ENCODE measurements around the gene ULK4.

The ULK4 gene

DNA sequence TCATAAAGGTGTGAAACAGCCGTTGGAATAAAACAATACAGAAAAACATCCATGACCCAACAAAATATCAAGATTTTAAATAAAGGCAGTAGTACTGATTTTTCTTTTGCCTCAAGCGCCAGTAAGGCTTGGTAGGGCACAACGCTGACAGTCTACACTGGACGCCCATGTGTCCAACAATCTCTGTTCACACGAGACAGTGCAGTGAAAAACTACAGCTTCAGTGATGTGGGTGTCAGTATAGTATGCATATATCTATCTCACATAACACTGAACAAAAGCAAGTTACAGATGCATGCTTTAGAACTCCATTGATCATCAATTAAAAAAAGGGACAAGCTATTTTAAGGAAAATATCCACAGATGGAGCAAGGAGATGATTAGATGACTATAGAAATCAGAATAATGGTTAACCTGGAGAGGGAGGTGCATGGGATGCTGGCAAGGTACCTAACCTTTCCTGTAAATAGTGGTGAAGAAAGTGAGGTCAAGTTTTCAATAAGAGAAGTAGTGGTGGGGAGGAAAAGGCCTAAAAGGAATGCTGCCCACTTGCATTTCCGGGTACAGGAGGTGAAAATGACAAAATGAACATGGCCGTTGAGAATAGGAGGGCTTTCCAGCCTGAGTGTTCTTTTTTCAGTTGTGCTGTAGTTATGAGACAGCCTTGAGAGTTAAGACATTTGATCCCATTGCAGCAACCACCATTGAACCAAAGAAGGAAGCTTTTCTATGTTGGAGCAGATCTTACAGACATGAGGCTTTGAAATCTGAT, 719.9 kb downstream of the ULK4 start:
- no peaks in the 10 kb centered on the region for H3K4me1 ChIP-seq (ENCODE audit: control insufficient read depth, insufficient read depth, low read length)
- TF ChIP-seq ZNF843 (tag by site-specific recombination; IDR thresholded peaks at IDR 0.05) (no peak), ZNF560 (tag by site-specific recombination; IDR thresholded peaks at IDR 0.05; ENCODE audit: borderline replicate concordance) (no peak), HOXA7 (CRISPR knock-in tag; IDR thresholded peaks at IDR 0.05; ENCODE audit: borderline replicate concordance) (no peak), ZNF138 (tag by site-specific recombination; IDR thresholded peaks at IDR 0.05; ENCODE audit: borderline replicate concordance) (no peak), ZNF404 (tag by site-specific recombination; IDR thresholded peaks at IDR 0.05) (no peak)
- TF ChIP-seq, protein P1, sequence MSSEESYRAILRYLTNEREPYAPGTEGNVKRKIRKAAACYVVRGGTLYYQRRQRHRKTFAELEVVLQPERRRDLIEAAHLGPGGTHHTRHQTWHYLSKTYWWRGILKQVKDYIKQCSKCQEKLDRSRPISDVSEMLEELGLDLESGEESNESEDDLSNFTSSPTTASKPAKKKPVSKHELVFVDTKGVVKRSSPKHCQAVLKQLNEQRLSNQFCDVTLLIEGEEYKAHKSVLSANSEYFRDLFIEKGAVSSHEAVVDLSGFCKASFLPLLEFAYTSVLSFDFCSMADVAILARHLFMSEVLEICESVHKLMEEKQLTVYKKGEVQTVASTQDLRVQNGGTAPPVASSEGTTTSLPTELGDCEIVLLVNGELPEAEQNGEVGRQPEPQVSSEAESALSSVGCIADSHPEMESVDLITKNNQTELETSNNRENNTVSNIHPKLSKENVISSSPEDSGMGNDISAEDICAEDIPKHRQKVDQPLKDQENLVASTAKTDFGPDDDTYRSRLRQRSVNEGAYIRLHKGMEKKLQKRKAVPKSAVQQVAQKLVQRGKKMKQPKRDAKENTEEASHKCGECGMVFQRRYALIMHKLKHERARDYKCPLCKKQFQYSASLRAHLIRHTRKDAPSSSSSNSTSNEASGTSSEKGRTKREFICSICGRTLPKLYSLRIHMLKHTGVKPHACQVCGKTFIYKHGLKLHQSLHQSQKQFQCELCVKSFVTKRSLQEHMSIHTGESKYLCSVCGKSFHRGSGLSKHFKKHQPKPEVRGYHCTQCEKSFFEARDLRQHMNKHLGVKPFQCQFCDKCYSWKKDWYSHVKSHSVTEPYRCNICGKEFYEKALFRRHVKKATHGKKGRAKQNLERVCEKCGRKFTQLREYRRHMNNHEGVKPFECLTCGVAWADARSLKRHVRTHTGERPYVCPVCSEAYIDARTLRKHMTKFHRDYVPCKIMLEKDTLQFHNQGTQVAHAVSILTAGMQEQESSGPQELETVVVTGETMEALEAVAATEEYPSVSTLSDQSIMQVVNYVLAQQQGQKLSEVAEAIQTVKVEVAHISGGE (tag by site-specific recombination; conservative IDR thresholded peaks at IDR 0.05; ENCODE audit: low read depth) = no peak
- H3K9me3 ChIP-seq (ENCODE audit: control insufficient read depth, insufficient read depth, low read depth, low read length) = no peaks in the 10 kb centered on the region
- CTCF ChIA-PET = interaction anchor here (0.6 kb wide), 2 partner anchors 293 to 592 kb away, joined by 3 read pairs; no protein-coding TSS in a partner anchor
- POLR2A ChIA-PET = interaction anchor here (1.3 kb wide), 1 partner anchor 43 kb away, joined by 3 read pairs; the partner anchor contains the start of gene CTNNB1
- H3K4me3 ChIP-seq (ENCODE audit: low read depth, low read length) = no peak overlapping the region
- no peak overlapping the region for H3K27ac ChIP-seq (ENCODE audit: extremely low read depth, low read depth, low read length)
- H3K36me3 ChIP-seq (ENCODE audit: control insufficient read depth in 2 of 2, insufficient read depth in 1 of 2, low read length in 2 of 2) = peaks cover 10 to 58% of the 10 kb centered on the region in 2 experiments; a peak in 2 of 3 replicates

DNA sequence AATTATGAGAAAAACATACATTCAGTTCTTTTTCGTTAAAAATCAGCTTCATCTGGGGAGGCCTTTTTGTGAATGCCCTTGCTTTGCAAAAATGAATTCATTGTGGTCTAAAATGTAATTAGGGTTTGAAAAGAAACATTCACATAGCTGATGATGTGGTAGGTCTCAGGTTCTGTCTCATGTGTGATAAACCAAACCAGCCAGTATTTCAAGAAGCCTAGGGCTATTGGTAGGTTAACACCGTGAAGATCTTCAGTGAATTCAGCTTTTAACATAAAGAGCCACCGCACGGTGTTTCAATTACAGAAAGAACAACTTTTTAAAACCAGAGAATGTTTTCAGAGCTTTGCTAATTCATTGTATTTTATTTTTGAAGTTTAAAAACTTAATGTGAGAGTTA, 720.7 kb downstream of the ULK4 start:
- ChIA-PET POLR2A (interaction anchor here (1.3 kb wide), 1 partner anchor 42 kb away, joined by 3 read pairs; the partner anchor contains the start of gene CTNNB1), CTCF (interaction anchor here (0.8 kb wide), 1 partner anchor 459 kb away, joined by 4 read pairs; no protein-coding TSS in a partner anchor)

More for the DNA sequence above, 720.7 kb downstream of the ULK4 start:
- Histone ChIP-seq H3K4me3 (ENCODE audit: low read depth, low read length) (no peak overlapping the region), H3K27ac (ENCODE audit: extremely low read depth, low read depth, low read length) (no peak overlapping the region), H3K36me3 (ENCODE audit: control insufficient read depth in 2 of 2, insufficient read depth in 1 of 2, low read length in 2 of 2) (peaks cover 10 to 66% of the 10 kb centered on the region in 2 experiments; a peak in 2 of 3 replicates), H3K4me1 (ENCODE audit: control insufficient read depth, insufficient read depth, low read length) (no peaks in the 10 kb centered on the region), H3K9me3 (ENCODE audit: control insufficient read depth, insufficient read depth, low read depth, low read length) (no peaks in the 10 kb centered on the region)
- TF ChIP-seq SP3 (tag by site-specific recombination; IDR thresholded peaks at IDR 0.05) (no peak), ZNF10 (tag by site-specific recombination; IDR thresholded peaks at IDR 0.05) (no peak), ZNF302 (tag by site-specific recombination; IDR thresholded peaks at IDR 0.05; ENCODE audit: low read depth) (no peak), OSR2 (tag by site-specific recombination; IDR thresholded peaks at IDR 0.05) (no peak), ZNF426 (tag by site-specific recombination; IDR thresholded peaks at IDR 0.05) (no peak), EGR2 (tag by site-specific recombination; IDR thresholded peaks at IDR 0.05; ENCODE audit: low read depth) (no peak), SETDB1 (IDR thresholded peaks at IDR 0.05; ENCODE audit: insufficient read length, low read length) (no peak), RBAK (tag by site-specific recombination; IDR thresholded peaks at IDR 0.05) (no peak), ZNF335 (tag by site-specific recombination; conservative IDR thresholded peaks at IDR 0.05) (no peak), ZNF394 (tag by site-specific recombination; IDR thresholded peaks at IDR 0.05; ENCODE audit: borderline replicate concordance) (no peak), ZNF76 (tag by site-specific recombination; IDR thresholded peaks at IDR 0.05; ENCODE audit: borderline replicate concordance, low read depth) (no peak)
- TF ChIP-seq, protein P2, sequence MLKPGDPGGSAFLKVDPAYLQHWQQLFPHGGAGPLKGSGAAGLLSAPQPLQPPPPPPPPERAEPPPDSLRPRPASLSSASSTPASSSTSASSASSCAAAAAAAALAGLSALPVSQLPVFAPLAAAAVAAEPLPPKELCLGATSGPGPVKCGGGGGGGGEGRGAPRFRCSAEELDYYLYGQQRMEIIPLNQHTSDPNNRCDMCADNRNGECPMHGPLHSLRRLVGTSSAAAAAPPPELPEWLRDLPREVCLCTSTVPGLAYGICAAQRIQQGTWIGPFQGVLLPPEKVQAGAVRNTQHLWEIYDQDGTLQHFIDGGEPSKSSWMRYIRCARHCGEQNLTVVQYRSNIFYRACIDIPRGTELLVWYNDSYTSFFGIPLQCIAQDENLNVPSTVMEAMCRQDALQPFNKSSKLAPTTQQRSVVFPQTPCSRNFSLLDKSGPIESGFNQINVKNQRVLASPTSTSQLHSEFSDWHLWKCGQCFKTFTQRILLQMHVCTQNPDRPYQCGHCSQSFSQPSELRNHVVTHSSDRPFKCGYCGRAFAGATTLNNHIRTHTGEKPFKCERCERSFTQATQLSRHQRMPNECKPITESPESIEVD (tag by site-specific recombination; IDR thresholded peaks at IDR 0.05) = no peak
- TF ChIP-seq, protein P3, sequence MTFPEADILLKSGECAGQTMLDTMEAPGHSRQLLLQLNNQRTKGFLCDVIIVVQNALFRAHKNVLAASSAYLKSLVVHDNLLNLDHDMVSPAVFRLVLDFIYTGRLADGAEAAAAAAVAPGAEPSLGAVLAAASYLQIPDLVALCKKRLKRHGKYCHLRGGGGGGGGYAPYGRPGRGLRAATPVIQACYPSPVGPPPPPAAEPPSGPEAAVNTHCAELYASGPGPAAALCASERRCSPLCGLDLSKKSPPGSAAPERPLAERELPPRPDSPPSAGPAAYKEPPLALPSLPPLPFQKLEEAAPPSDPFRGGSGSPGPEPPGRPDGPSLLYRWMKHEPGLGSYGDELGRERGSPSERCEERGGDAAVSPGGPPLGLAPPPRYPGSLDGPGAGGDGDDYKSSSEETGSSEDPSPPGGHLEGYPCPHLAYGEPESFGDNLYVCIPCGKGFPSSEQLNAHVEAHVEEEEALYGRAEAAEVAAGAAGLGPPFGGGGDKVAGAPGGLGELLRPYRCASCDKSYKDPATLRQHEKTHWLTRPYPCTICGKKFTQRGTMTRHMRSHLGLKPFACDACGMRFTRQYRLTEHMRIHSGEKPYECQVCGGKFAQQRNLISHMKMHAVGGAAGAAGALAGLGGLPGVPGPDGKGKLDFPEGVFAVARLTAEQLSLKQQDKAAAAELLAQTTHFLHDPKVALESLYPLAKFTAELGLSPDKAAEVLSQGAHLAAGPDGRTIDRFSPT (tag by site-specific recombination; IDR thresholded peaks at IDR 0.05) = no peak
- TF ChIP-seq, protein P4, sequence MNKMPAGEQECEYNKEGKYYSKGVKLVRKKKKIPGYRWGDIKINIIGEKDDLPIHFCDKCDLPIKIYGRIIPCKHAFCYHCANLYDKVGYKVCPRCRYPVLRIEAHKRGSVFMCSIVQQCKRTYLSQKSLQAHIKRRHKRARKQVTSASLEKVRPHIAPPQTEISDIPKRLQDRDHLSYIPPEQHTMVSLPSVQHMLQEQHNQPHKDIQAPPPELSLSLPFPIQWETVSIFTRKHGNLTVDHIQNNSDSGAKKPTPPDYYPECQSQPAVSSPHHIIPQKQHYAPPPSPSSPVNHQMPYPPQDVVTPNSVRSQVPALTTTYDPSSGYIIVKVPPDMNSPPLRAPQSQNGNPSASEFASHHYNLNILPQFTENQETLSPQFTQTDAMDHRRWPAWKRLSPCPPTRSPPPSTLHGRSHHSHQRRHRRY (tag by site-specific recombination; IDR thresholded peaks at IDR 0.05) = no peak
- TF ChIP-seq, protein P5, sequence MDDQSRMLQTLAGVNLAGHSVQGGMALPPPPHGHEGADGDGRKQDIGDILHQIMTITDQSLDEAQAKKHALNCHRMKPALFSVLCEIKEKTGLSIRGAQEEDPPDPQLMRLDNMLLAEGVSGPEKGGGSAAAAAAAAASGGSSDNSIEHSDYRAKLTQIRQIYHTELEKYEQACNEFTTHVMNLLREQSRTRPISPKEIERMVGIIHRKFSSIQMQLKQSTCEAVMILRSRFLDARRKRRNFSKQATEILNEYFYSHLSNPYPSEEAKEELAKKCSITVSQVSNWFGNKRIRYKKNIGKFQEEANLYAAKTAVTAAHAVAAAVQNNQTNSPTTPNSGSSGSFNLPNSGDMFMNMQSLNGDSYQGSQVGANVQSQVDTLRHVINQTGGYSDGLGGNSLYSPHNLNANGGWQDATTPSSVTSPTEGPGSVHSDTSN (CRISPR knock-in tag; IDR thresholded peaks at IDR 0.05) = no peak
